SU-DHL-6 (cell line): ENCODE data around the gene CDCP2.

Experiments
- CTCF ChIP-seq: fragments of 200-600 bp; sonication (generic); IDR thresholded peaks from one replicate; pipeline ENCODE4 v1.5.1; 2017; ENCODE audit warnings: antibody characterized with exemption, mild to moderate bottlenecking, low read length, moderate library complexity; ENCODE audit not compliant: insufficient read depth, poor library complexity, severe bottlenecking
- EZH2phosphoT487 ChIP-seq: fragments of 200-600 bp; sonication (generic), shearing (Covaris generic); conservative IDR thresholded peaks from 2 replicates; pipeline ENCODE4 v1.6.1; 2018; ENCODE audit warnings: mild to moderate bottlenecking, antibody characterized with exemption, low read length, moderate library complexity, mixed read lengths

- TF ChIP-seq CTCF (no peak), EZH2phosphoT487 (no peak)
These were observed 10.3 kb upstream of the CDCP2 start for GRCh38 chr1:54163051-54163450.
